ENCODE measurements around the gene ACVR1. TPM values are rescaled to one million over a fixed set of nuclear protein-coding genes. Genes with fewer than 3 reads are reported as not detected.

ACVR1 gene
- total RNA-seq, 1 experiment from 2014 or later = 11.1 TPM

GRCh38 chr2:157911246-157911645, 35.1 kb upstream of the ACVR1 start:
- H3K4me3 ChIP-seq (ENCODE audit: low read depth, low read length) = no peak overlapping the region
- no peaks in the 10 kb centered on the region for H3K36me3 ChIP-seq (ENCODE audit: control insufficient read depth, insufficient read depth, low read length)
- Mint-ChIP-seq H3K9me3 (ENCODE audit: unreplicated experiment) (no peaks in the 10 kb centered on the region), H3K27me3 (ENCODE audit: insufficient read depth, unreplicated experiment) (peaks cover 2% of the 10 kb centered on the region), H3K27ac (ENCODE audit: unreplicated experiment) (no peak overlapping the region), H3K36me3 (ENCODE audit: insufficient read depth, unreplicated experiment) (no peaks in the 10 kb centered on the region), H3K4me3 (ENCODE audit: unreplicated experiment) (no peak overlapping the region), H3K4me1 (ENCODE audit: low read depth, unreplicated experiment) (no peaks in the 10 kb centered on the region)
- H3K9me3 ChIP-seq = no peaks in the 10 kb centered on the region
- no peaks in the 10 kb centered on the region for H3K27me3 ChIP-seq (replicated peaks; ENCODE audit: control insufficient read depth, insufficient read depth, low read length)
- TF ChIP-seq CTCF (IDR thresholded peaks at IDR 0.05; ENCODE audit: insufficient read depth in 1 of 2, low read depth in 1 of 2, low read length in 1 of 2, severe bottlenecking in 1 of 2, unreplicated experiment in 1 of 2) = no peak
- intact Hi-C loops (cut with micrococcal nuclease; ENCODE audit: unreplicated experiment) = no loop called here
- POLR2A ChIA-PET = no interaction called here
- CTCF ChIA-PET = no interaction called here
- no peak for DNase-seq
- no TSS peak for BruUV-seq (replicated peaks)
- H3K4me1 ChIP-seq = no peaks in the 10 kb centered on the region

- BruUV-seq (replicated peaks) = no TSS peak
- Mint-ChIP-seq H3K27ac (ENCODE audit: unreplicated experiment) (no peak overlapping the region), H3K9me3 (ENCODE audit: unreplicated experiment) (no peaks in the 10 kb centered on the region), H3K27me3 (ENCODE audit: insufficient read depth, unreplicated experiment) (no peaks in the 10 kb centered on the region), H3K36me3 (ENCODE audit: insufficient read depth, unreplicated experiment) (no peaks in the 10 kb centered on the region), H3K4me3 (ENCODE audit: unreplicated experiment) (no peak overlapping the region), H3K4me1 (ENCODE audit: low read depth, unreplicated experiment) (no peaks in the 10 kb centered on the region)
- intact Hi-C loops (cut with micrococcal nuclease; ENCODE audit: unreplicated experiment) = no loop called here
- H3K4me1 ChIP-seq = no peaks in the 10 kb centered on the region
- no peaks in the 10 kb centered on the region for H3K36me3 ChIP-seq (ENCODE audit: control insufficient read depth, insufficient read depth, low read length)
- H3K4me3 ChIP-seq (ENCODE audit: low read depth, low read length) = no peak overlapping the region
- ChIA-PET CTCF (no interaction called here), POLR2A (no interaction called here)
- TF ChIP-seq CTCF (IDR thresholded peaks at IDR 0.05; ENCODE audit: insufficient read depth in 1 of 2, low read depth in 1 of 2, low read length in 1 of 2, severe bottlenecking in 1 of 2, unreplicated experiment in 1 of 2) = peak in 1 of 2 experiments; percentile 8
- no peaks in the 10 kb centered on the region for H3K27me3 ChIP-seq (replicated peaks; ENCODE audit: control insufficient read depth, insufficient read depth, low read length)
- no peaks in the 10 kb centered on the region for H3K9me3 ChIP-seq
- DNase-seq = peak in 1 of 2 experiments; percentile 12
Observed at GRCh38 chr2:157905092-157905491, 29.0 kb upstream of the ACVR1 start.

- intact Hi-C loops (cut with micrococcal nuclease; ENCODE audit: unreplicated experiment) = no loop called here
- Mint-ChIP-seq H3K9me3 (ENCODE audit: unreplicated experiment) (no peaks in the 10 kb centered on the region), H3K27ac (ENCODE audit: unreplicated experiment) (no peak overlapping the region), H3K36me3 (ENCODE audit: insufficient read depth, unreplicated experiment) (no peaks in the 10 kb centered on the region), H3K4me3 (ENCODE audit: unreplicated experiment) (no peak overlapping the region), H3K27me3 (ENCODE audit: insufficient read depth, unreplicated experiment) (no peaks in the 10 kb centered on the region), H3K4me1 (ENCODE audit: low read depth, unreplicated experiment) (no peaks in the 10 kb centered on the region)
- ChIA-PET CTCF (no interaction called here), POLR2A (no interaction called here)
- TF ChIP-seq CTCF (IDR thresholded peaks at IDR 0.05; ENCODE audit: insufficient read depth in 1 of 2, low read depth in 1 of 2, low read length in 1 of 2, severe bottlenecking in 1 of 2, unreplicated experiment in 1 of 2) = no peak
- H3K27me3 ChIP-seq (replicated peaks; ENCODE audit: control insufficient read depth, insufficient read depth, low read length) = no peaks in the 10 kb centered on the region
- no peaks in the 10 kb centered on the region for H3K36me3 ChIP-seq (ENCODE audit: control insufficient read depth, insufficient read depth, low read length)
- no peak overlapping the region for H3K4me3 ChIP-seq (ENCODE audit: low read depth, low read length)
- DNase-seq = no peak
- H3K4me1 ChIP-seq = no peaks in the 10 kb centered on the region
- BruUV-seq (replicated peaks) = no TSS peak
- no peaks in the 10 kb centered on the region for H3K9me3 ChIP-seq
Observed at GRCh38 chr2:157903626-157904025, 27.5 kb upstream of the ACVR1 start.
